NB4 (cell line): ENCODE data around the gene OR51A7.

Source experiments
- CTCF ChIP-seq: IDR thresholded peaks from one replicate; pipeline ENCODE4 v1.5.1; 2012; ENCODE audit warnings: low read depth, low read length
- MYC ChIP-seq: IDR thresholded peaks from 2 replicates; pipeline ENCODE4 v1.6.1; 2011; ENCODE audit warnings: low read depth, low read length
- POLR2A ChIP-seq: IDR thresholded peaks from 2 replicates; pipeline ENCODE4 v1.6.1; 2011; ENCODE audit warnings: mild to moderate bottlenecking; ENCODE audit not compliant: insufficient read length; ENCODE audit errors: extremely low read depth

GRCh38 chr11:4926608-4927007, 23.0 kb downstream of the OR51A7 start:
- TF ChIP-seq MYC (no peak), CTCF (no peak), POLR2A (no peak)
